Activated naive CD4-positive, alpha-beta T cell treated with anti-CD3 and anti-CD28 coated beads, Interleukin-2, amount 50 U/mL, for 72 hours (primary cell): Measurements from ENCODE around the gene MOB1B. TPM values are rescaled to one million over a fixed set of nuclear protein-coding genes. Genes with fewer than 3 reads are reported as not detected.
A peak's percentile ranks its signal among the peaks of the same experiment; 100 is the strongest.

Experiments used
- ATAC-seq, 2 donors: fragments of 150-1000 bp; cut with Tn5 transposase; 2 replicates each; pipeline ENCODE4 v1.10.0; 2021; ENCODE audit warnings: mild to moderate bottlenecking in 2 of 2, moderate library complexity in 2 of 2
- DNase-seq, 2 donors: peaks; one replicate each; pipeline ENCODE4 v3.0.0; 2021 to 2022; ENCODE audit warnings: low spot score in 2 of 2
- H3K27ac Mint-ChIP-seq, 2 donors: one replicate each; pipeline ENCODE4 v1.8.0; 2022; ENCODE audit warnings: mild to moderate bottlenecking in 2 of 2, mixed read lengths in 2 of 2
- H3K36me3 Mint-ChIP-seq, 2 donors: one replicate each; pipeline ENCODE4 v1.8.0; 2022; ENCODE audit warnings: mixed read lengths in 2 of 2
- H3K9me3 Mint-ChIP-seq, 2 donors: one replicate each; pipeline ENCODE4 v1.8.0; 2022; ENCODE audit warnings: mixed read lengths in 2 of 2
- total RNA-seq, 2 donors: library from RNA; stranded (reverse); gene quantifications; one replicate each; pipeline ENCODE4 v1.2.3, GENCODE V29; 2022

MOB1B gene
- total RNA-seq, 2 donors from 2014 or later, result 15.7 to 29.2 TPM

DNA sequence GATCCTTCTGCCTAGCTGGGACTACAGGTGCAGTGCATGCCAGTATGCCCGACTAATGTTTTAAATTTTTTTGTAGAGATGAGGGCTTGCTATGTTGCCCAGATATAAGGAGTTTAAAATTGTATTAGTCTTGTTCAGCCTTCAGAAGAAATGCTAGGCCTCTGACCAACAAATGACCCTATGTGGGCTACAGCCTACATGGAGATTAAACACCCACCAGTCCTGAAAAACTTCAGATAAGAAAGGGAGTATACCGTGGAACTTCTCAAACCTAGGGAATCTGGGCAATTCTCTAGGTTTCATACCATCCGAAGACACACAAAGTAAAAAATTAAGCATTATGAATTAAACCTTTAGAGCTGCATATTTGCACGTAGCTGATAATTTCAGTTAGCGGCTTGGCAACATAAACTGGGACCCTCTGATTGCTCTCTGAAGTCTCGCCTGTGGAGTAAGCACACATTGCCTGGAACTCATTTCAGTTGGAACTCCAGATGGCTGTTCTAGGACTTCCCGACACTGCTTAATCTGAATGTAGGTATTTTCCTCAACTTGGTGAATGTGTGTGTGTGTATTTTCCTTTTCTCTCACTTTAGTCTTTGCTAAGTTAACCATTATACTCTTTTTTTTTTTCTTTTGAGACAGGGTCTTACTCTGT, 33.0 kb downstream of the MOB1B start:
- Mint-ChIP-seq H3K36me3 (no peaks in the 10 kb centered on the region), H3K9me3 (peaks cover 0 to 6% of the 10 kb centered on the region in 2 donors), H3K27ac (no peak overlapping the region)
- no peak for ATAC-seq
- no peak for DNase-seq

DNA sequence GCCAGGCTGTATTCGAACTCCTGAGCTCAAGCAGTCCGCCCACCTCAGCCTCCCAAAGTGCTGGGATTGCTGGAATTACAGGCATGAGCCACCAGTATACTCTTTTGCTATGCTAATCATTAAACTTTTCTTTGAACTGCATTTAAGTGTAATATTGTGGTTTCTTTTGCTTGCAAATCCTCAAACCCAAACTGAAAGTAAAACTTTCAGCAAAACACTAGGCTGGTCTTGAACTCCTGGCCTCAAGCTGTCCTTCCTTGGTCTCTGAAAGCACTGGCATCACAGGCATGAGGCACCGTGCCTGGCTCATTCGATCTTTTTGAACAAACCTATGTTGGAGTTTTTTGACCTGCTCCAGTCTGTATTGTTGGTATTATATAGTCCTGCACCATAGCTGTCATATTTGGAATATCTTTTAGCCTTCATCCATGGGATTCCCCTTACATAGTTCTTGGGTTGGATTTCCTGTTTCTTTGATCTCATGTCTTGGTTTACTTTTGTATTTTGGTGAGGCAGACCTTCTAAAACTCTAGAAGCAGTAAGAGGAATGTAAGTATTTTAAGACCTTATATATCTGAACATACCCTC, 34.1 kb downstream of the MOB1B start:
- no peak for ATAC-seq
- no peak for DNase-seq
- H3K9me3 Mint-ChIP-seq, result peaks cover 0 to 6% of the 10 kb centered on the region in 2 donors
- no peaks in the 10 kb centered on the region for H3K36me3 Mint-ChIP-seq
- no peak overlapping the region for H3K27ac Mint-ChIP-seq

GRCh38 chr4:70938086-70938485, 35.9 kb downstream of the MOB1B start:
- H3K9me3 Mint-ChIP-seq, result peaks cover 0 to 6% of the 10 kb centered on the region in 2 donors
- DNase-seq, result no peak
- no peaks in the 10 kb centered on the region for H3K36me3 Mint-ChIP-seq
- no peak for ATAC-seq
- no peak overlapping the region for H3K27ac Mint-ChIP-seq

- no peak overlapping the region for H3K27ac Mint-ChIP-seq
- H3K36me3 Mint-ChIP-seq, result peaks cover 0 to 9% of the 10 kb centered on the region in 2 donors
- no peak for ATAC-seq
- H3K9me3 Mint-ChIP-seq, result peaks cover 0 to 6% of the 10 kb centered on the region in 2 donors
- no peak for DNase-seq
Measured at GRCh38 chr4:70940134-70940533, 38.0 kb downstream of the MOB1B start.

- Mint-ChIP-seq H3K9me3 (peaks cover 0 to 6% of the 10 kb centered on the region in 2 donors), H3K36me3 (peaks cover 0 to 9% of the 10 kb centered on the region in 2 donors), H3K27ac (no peak overlapping the region)
- DNase-seq, result no peak
- peak in 1 of 2 donors; percentile 46 for ATAC-seq
Measured at GRCh38 chr4:70943114-70943513, 40.9 kb downstream of the MOB1B start.

- Mint-ChIP-seq H3K27ac (no peak overlapping the region), H3K9me3 (peaks cover 0 to 2% of the 10 kb centered on the region in 2 donors), H3K36me3 (peaks cover 0 to 9% of the 10 kb centered on the region in 2 donors)
- ATAC-seq, result no peak
- no peak for DNase-seq
Measured at GRCh38 chr4:70945046-70945445, 42.9 kb downstream of the MOB1B start.

GRCh38 chr4:70945452-70946055, 43.4 kb downstream of the MOB1B start:
- H3K36me3 Mint-ChIP-seq, result peaks cover 0 to 9% of the 10 kb centered on the region in 2 donors
- no peak overlapping the region for H3K27ac Mint-ChIP-seq
- ATAC-seq (no peak), DNase-seq (no peak)
- no peaks in the 10 kb centered on the region for H3K9me3 Mint-ChIP-seq

DNA sequence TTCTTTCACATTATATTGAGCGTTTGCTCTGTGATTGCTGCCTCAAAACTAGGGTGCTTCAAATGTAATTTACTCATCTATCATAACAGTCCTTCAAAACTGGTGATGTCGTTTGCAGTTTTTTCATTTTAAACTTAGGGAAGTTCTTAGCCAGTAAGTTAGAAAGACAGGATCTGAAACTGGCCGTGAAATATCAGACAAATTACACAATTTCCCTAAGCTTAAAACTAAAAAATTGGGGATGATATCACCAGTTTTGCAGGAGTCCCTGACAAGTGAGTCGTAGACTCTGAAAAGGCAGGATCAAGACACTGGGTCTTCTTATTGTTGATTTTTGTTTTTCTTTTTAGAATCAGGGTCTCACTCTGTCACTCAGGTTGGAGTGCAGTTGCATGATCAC, 44.8 kb downstream of the MOB1B start:
- H3K27ac Mint-ChIP-seq, result no peak overlapping the region
- H3K36me3 Mint-ChIP-seq, result peaks cover 0 to 9% of the 10 kb centered on the region in 2 donors
- H3K9me3 Mint-ChIP-seq, result no peaks in the 10 kb centered on the region
- no peak for DNase-seq
- ATAC-seq, result no peak

- Mint-ChIP-seq H3K27ac (peak overlapping the region in 1 of 2 donors; percentile 54), H3K9me3 (no peaks in the 10 kb centered on the region), H3K36me3 (peaks cover 0 to 9% of the 10 kb centered on the region in 2 donors)
- DNase-seq (no peak), ATAC-seq (no peak)
Measured at GRCh38 chr4:70948665-70949260, 46.6 kb downstream of the MOB1B start.

DNA sequence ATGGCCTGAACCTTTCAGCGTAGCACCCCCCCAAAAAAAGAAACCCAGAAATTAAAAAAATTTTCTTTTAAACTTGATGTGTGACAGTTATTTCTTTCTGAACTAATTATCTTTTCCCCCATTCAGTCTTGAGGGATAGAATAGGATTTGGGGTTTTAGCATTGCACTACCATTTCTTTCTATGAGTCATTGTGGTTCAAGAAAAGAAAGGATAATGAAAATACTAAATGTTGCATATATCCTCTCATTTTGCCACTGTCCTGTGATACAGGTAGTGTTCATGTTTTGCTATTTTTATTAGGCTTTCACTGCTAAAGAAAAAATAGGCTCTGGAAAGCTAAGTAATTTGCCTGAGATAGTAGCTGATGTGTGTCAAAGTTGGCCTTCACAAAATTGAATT, 51.9 kb downstream of the MOB1B start:
- DNase-seq, result no peak
- ATAC-seq, result peak in 1 of 2 donors; percentile 78
- H3K36me3 Mint-ChIP-seq, result no peaks in the 10 kb centered on the region
- H3K27ac Mint-ChIP-seq, result no peak overlapping the region
- no peaks in the 10 kb centered on the region for H3K9me3 Mint-ChIP-seq

GRCh38 chr4:70956549-70957210, 54.5 kb downstream of the MOB1B start:
- Mint-ChIP-seq H3K36me3 (no peaks in the 10 kb centered on the region), H3K9me3 (no peaks in the 10 kb centered on the region)
- no peak for ATAC-seq

DNA sequence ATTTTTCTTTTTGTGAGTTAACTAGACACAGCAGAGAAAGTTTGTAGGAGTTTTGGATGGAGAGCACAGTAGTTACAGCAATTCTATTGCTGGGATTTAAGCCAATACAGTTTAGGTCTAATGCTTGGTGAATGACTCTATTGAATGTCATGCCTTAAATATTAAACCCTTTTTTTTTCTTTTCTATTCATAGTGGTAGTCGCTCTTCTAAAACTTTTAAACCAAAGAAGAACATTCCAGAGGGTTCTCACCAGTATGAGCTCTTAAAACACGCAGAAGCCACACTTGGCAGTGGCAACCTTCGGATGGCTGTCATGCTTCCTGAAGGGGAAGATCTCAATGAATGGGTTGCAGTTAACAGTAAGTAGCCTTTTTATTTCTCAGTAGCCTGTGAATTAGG, 56.5 kb downstream of the MOB1B start:
- DNase-seq (no peak), ATAC-seq (no peak)
- H3K36me3 Mint-ChIP-seq, result no peaks in the 10 kb centered on the region
- H3K27ac Mint-ChIP-seq, result no peak overlapping the region
- H3K9me3 Mint-ChIP-seq, result no peaks in the 10 kb centered on the region

More at GRCh38 chr4:70956549-70957210, 54.5 kb downstream of the MOB1B start:
- no peak for DNase-seq
- no peak overlapping the region for H3K27ac Mint-ChIP-seq

GRCh38 chr4:70969076-70969475, 66.9 kb downstream of the MOB1B start:
- DNase-seq, result no peak
- Mint-ChIP-seq H3K27ac (no peak overlapping the region), H3K36me3 (peaks cover 0 to under 1% of the 10 kb centered on the region in 2 donors), H3K9me3 (no peaks in the 10 kb centered on the region)
- no peak for ATAC-seq

- Mint-ChIP-seq H3K27ac (no peak overlapping the region), H3K9me3 (no peaks in the 10 kb centered on the region), H3K36me3 (peaks cover 0 to 6% of the 10 kb centered on the region in 2 donors)
- ATAC-seq (no peak), DNase-seq (no peak)
Measured at GRCh38 chr4:70976252-70976651, 74.1 kb downstream of the MOB1B start.

DNA sequence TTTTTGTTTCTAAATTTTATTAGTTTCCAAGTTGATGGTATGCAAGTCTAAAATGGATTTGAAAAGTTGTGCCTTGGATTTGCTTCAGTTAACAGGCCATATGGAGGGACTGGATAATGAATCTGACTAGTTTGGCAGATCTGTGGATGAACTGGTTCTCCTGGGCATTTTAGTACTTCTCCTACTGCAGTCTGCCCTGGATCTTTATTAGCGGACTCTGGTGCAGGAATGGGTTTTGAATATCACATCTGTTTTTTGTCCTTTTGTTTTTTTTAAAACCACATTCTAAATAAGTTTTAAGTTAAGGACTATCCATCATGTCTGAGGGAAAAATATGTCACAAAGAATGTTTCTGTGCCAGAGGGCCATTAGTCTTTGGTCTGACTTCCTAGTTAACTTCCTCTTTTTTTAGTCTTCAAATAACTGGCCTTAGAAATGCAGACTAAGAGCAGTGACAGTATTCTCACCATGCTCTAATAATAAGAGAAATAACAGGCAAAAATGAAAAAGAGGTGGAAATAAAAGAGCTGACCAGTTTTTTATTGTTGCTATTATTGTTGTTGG, 77.4 kb downstream of the MOB1B start:
- H3K9me3 Mint-ChIP-seq, result no peaks in the 10 kb centered on the region
- peak overlapping the region in 1 of 2 donors; percentile 53 for H3K27ac Mint-ChIP-seq
- DNase-seq (no peak), ATAC-seq (no peak)
- peaks cover 0 to 1% of the 10 kb centered on the region in 2 donors for H3K36me3 Mint-ChIP-seq

GRCh38 chr4:70980196-70980595, 78.0 kb downstream of the MOB1B start:
- H3K27ac Mint-ChIP-seq, result peak overlapping the region in 1 of 2 donors; percentile 53
- no peak for ATAC-seq
- no peaks in the 10 kb centered on the region for H3K36me3 Mint-ChIP-seq

More at GRCh38 chr4:70980196-70980595, 78.0 kb downstream of the MOB1B start:
- no peaks in the 10 kb centered on the region for H3K9me3 Mint-ChIP-seq
- DNase-seq, result no peak
